HepG2 (cell line): ENCODE measurements around the gene FBLN7. TPM values are rescaled to one million over a fixed set of nuclear protein-coding genes. Genes with fewer than 3 reads are reported as not detected.

Experiments
- GLI4 ChIP-seq: sonication (generic); formaldehyde crosslinking; IDR thresholded peaks from 2 replicates; pipeline ENCODE4 v1.5.1; 2020; ENCODE audit warnings: missing genetic modification reagents, mild to moderate bottlenecking, moderate library complexity, borderline replicate concordance
- KLF6 ChIP-seq: IDR thresholded peaks from 2 replicates; pipeline ENCODE4 v1.8.0; 2016; ENCODE audit warnings: missing biosample characterization, missing genetic modification reagents
- SIX4 ChIP-seq: sonication (generic); formaldehyde crosslinking; IDR thresholded peaks from 2 replicates; pipeline ENCODE4 v1.4.0; 2020; ENCODE audit warnings: missing genetic modification reagents
- ZNF552 ChIP-seq: sonication (generic); formaldehyde crosslinking; IDR thresholded peaks from 2 replicates; pipeline ENCODE4 v1.9.0; 2022; ENCODE audit warnings: missing genetic modification reagents, mild to moderate bottlenecking, borderline replicate concordance
- ZNF737 ChIP-seq: sonication (generic); formaldehyde crosslinking; IDR thresholded peaks from 2 replicates; pipeline ENCODE4 v1.5.0; 2020; ENCODE audit warnings: missing genetic modification reagents, mild to moderate bottlenecking, borderline replicate concordance
- ZNF792 ChIP-seq: IDR thresholded peaks from 2 replicates; pipeline ENCODE4 v1.6.1; 2016
- polyA plus RNA-seq, 8 experiments: library from polyadenylated mRNA; depleted of rRNA in 3 of 8; stranded (reverse) in 7 of 8; unstranded in 1 of 8; fragments of >200 nt; fragmentation: Illumina TruSeq in 4 of 8; extraction: Trizol in 4 of 8; gene quantifications; 2 replicates each; pipeline versions ENCODE4 v1.2.1 to v1.2.3, GENCODE V29; 2011 to 2016; ENCODE audit warnings: low read depth in 4 of 8, missing spikeins in 1 of 8, mixed read lengths in 1 of 8; ENCODE audit not compliant: insufficient read depth in 1 of 8
- total RNA-seq, 5 experiments: library from RNA; depleted of rRNA; stranded (reverse); fragments of >200 nt; fragmentation: Illumina TruSeq; extraction: Trizol; gene quantifications; 2 replicates each; pipeline ENCODE4 v1.2.3, GENCODE V29; 2016; ENCODE audit warnings: low read depth in 1 of 5
- TF ChIP-seq, protein P1 (sequence below), 2 experiments: sonication (generic) in 1 of 2; formaldehyde crosslinking in 1 of 2; IDR thresholded peaks; 2 replicates each; pipeline versions ENCODE4 v1.6.1 to v1.9.0; 2014 to 2022; ENCODE audit warnings: antibody characterized with exemption in 1 of 2, borderline replicate concordance in 1 of 2, inconsistent platforms in 1 of 2, low read depth in 1 of 2, missing genetic modification reagents in 1 of 2
- TF ChIP-seq, protein P2 (sequence below): IDR thresholded peaks from 2 replicates; pipeline ENCODE4 v1.6.1; 2016

The FBLN7 gene
- total and polyA plus RNA-seq, 2 of the 13 experiments (the other 11 are each of a cell fraction or from before 2014, with no cell fraction given) = 1.4 to 2.3 TPM

DNA sequence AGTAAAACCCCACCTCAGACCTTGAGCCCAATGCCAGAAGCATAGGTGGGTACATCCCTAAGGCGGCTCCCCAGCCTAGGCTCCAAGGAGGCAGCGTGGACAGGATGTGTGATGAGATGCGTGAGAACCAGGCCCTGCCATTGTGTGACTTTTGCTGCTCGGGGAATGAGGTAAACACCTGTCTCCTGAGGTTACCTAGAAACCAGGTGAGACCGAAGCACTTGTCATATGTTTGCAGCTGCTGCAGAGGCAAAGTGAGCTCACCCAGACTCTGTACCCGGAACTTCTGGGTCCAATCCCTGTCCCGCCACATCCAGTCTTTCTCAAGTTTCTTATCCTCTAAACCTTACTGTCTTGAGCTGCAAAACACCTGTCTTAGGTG, 3.4 kb downstream of the FBLN7 start (continued):
- TF ChIP-seq, protein P1, sequence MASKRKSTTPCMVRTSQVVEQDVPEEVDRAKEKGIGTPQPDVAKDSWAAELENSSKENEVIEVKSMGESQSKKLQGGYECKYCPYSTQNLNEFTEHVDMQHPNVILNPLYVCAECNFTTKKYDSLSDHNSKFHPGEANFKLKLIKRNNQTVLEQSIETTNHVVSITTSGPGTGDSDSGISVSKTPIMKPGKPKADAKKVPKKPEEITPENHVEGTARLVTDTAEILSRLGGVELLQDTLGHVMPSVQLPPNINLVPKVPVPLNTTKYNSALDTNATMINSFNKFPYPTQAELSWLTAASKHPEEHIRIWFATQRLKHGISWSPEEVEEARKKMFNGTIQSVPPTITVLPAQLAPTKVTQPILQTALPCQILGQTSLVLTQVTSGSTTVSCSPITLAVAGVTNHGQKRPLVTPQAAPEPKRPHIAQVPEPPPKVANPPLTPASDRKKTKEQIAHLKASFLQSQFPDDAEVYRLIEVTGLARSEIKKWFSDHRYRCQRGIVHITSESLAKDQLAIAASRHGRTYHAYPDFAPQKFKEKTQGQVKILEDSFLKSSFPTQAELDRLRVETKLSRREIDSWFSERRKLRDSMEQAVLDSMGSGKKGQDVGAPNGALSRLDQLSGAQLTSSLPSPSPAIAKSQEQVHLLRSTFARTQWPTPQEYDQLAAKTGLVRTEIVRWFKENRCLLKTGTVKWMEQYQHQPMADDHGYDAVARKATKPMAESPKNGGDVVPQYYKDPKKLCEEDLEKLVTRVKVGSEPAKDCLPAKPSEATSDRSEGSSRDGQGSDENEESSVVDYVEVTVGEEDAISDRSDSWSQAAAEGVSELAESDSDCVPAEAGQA (IDR thresholded peaks at IDR 0.05; ENCODE audit: low read depth) = no peak
- TF ChIP-seq, protein P1 (CRISPR knock-in tag; IDR thresholded peaks at IDR 0.05; ENCODE audit: borderline replicate concordance) = no peak
- TF ChIP-seq KLF6 = no peak
- TF ChIP-seq, protein P2, sequence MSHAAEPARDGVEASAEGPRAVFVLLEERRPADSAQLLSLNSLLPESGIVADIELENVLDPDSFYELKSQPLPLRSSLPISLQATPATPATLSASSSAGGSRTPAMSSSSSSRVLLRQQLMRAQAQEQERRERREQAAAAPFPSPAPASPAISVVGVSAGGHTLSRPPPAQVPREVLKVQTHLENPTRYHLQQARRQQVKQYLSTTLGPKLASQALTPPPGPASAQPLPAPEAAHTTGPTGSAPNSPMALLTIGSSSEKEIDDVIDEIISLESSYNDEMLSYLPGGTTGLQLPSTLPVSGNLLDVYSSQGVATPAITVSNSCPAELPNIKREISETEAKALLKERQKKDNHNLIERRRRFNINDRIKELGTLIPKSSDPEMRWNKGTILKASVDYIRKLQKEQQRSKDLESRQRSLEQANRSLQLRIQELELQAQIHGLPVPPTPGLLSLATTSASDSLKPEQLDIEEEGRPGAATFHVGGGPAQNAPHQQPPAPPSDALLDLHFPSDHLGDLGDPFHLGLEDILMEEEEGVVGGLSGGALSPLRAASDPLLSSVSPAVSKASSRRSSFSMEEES (CRISPR knock-in tag) = no peak
- no peak for TF ChIP-seq ZNF737
- no peak for TF ChIP-seq ZNF552 (CRISPR knock-in tag)
- no peak for TF ChIP-seq ZNF792
- TF ChIP-seq SIX4 = no peak
- TF ChIP-seq GLI4 (CRISPR knock-in tag) = no peak
